Testis (tissue), 2 donors: ENCODE data around the gene MYL11.

Experiments
- CTCF ChIP-seq, 3 experiments: fragments of 450-650 bp in 2 of 3; fragments of 200-600 bp in 1 of 3; sonication (generic) in 1 of 3; IDR thresholded peaks; one replicate each; pipeline ENCODE4 v1.5.1; 2016 to 2019; ENCODE audit warnings: antibody characterized with exemption in 3 of 3, mild to moderate bottlenecking in 2 of 3, moderate library complexity in 1 of 3
- POLR2A ChIP-seq: fragments of 450-650 bp; IDR thresholded peaks from one replicate; pipeline ENCODE4 v1.6.1; 2017; ENCODE audit warnings: antibody characterized with exemption, mild to moderate bottlenecking, moderate library complexity

GRCh38 chr16:30381291-30382041, 6.9 kb downstream of the MYL11 start:
- no peak for TF ChIP-seq CTCF (IDR thresholded peaks at IDR 0.05)
- TF ChIP-seq POLR2A, result no peak
